ENCODE measurements around the gene FAM117B.

FAM117B gene

DNA sequence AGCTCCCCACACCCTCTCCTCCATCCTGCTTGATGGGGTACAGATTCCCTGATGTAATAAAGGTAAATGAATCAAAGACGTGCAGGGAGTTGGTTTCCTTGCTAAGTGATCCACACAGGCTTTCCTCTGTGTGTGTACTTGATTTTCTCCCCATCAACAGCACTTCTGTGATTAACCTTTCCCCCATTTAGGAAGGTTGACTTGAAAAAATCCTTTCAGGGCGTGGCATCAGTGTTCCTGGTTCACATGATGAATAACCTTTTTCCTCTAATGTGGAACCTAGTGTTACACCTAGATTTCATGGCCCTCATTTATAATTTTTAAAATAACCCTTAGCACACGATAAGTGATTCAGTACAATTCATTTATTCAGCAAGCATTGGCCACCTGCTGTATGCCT is 121.8 kb downstream of the FAM117B start:
- TF ChIP-seq, protein P1, sequence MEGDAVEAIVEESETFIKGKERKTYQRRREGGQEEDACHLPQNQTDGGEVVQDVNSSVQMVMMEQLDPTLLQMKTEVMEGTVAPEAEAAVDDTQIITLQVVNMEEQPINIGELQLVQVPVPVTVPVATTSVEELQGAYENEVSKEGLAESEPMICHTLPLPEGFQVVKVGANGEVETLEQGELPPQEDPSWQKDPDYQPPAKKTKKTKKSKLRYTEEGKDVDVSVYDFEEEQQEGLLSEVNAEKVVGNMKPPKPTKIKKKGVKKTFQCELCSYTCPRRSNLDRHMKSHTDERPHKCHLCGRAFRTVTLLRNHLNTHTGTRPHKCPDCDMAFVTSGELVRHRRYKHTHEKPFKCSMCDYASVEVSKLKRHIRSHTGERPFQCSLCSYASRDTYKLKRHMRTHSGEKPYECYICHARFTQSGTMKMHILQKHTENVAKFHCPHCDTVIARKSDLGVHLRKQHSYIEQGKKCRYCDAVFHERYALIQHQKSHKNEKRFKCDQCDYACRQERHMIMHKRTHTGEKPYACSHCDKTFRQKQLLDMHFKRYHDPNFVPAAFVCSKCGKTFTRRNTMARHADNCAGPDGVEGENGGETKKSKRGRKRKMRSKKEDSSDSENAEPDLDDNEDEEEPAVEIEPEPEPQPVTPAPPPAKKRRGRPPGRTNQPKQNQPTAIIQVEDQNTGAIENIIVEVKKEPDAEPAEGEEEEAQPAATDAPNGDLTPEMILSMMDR (IDR thresholded peaks at IDR 0.05) = no peak

DNA sequence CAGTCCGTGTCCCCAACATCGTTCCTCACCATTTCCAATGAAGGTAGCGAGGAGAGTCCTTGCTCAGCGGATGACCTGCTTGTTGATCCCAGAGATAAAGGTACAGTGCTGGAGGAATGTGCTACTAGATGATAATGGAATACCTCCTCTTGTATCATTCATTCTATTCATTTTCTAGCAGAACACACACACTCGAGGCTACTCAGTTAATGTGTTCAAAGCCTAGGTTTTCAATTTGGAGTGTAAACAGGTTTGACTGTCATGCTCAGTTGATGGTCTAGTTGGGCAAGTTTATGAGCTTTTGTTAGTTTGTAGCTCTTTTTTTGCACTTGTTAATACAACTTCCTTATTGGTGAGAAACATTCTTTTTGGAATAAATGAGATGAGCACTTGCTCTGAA is 122.6 kb downstream of the FAM117B start:
- TF ChIP-seq, protein P1 (IDR thresholded peaks at IDR 0.05) = no peak

DNA sequence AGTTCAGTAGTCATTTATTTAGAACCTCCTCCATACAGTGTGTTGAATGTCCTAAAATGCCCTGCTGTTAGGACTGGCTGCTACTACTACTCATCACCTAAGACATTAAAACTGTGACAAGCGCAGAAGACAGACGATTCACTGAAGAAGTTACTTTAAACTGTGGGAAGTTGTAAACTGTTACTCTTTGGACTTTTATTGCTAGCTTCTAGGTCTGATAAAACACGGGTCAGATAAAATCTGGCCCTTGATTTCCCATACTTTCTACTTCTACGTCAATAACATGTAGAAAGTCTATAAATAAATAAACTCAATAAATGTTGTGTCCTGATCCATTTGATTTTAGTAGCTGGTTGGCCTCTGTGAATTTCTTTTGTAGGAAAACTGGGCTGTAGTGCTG is 123.4 kb downstream of the FAM117B start:
- TF ChIP-seq, protein P1 (IDR thresholded peaks at IDR 0.05) = no peak

DNA sequence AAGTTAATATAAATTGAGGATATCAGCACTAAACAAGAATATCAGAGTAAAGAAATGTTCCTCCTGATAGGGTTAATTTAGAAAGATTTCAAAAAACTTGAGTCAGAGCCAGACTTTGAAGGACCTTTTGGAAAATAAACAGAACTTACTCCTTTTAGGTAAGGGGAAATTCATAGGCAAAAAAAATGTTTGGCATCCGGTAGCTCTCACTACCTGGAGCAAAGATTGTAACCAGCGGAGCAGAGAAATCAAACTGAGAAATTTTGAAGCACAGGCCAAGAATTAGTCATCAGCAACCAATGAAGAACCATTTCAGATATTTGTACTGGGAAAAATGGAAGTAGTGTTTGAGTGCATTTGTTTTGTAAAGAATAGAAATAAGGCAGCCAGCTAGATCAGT is 123.8 kb downstream of the FAM117B start:
- TF ChIP-seq, protein P1 (IDR thresholded peaks at IDR 0.05) = no peak

DNA sequence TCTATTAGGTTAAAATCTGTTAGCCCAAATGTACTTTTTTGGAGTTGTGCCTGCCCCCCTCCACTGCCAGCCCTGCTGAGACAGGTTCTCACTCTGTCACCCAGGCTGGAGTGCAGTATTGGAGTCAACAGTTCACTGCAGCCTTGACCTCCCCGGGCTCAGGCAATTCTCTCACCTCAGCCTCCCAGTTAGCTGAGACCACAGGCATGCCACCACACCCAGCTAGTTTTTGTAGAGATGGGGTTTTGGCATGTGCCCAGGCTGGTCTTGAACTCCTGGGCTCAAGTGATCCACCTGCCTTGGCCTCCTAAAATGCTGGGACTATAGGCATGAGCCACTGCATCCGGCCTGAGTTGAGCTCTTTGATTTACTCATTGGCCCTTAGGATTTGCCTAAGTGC is 126.1 kb downstream of the FAM117B start:
- TF ChIP-seq, protein P1 (IDR thresholded peaks at IDR 0.05) = no peak

DNA sequence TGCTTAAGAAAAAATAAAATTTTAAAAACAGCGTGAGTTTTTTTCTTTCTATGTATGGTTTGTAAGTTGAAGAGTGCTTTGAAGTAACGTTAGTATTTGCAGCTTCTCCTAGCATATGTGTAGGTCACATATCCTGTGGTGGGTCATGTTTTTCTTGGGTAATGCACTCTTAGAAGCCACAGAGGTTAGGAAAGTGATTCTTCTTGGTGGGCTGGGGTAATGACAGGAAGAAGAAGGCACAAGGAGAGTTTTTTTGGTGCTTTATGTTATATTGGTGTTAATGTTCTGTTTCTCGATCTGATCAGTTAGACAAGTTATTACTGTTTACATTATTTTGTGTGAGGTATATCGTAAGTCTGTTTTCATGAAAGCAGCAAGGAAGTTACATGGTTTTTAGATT is 127.8 kb downstream of the FAM117B start:
- TF ChIP-seq, protein P1 (IDR thresholded peaks at IDR 0.05) = no peak

DNA sequence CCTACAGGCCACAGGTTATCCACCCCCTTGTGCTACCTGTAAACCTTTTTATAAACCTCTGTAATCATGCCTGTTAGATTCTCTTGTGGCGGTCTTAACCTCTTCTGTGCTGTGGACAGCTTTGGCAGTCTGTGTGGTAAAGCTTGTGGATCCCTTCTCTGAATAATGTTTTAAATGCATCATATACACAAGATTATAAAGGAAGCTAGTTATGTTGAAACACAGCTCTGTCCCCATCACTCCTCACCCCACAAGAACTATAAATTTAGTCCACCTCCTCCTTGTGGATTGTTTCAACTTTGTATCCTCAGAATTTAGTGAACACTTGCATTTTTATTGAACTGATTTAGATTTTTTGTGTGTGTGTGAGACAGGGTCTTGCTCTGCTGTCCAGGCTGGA is 129.1 kb downstream of the FAM117B start:
- TF ChIP-seq, protein P1 (IDR thresholded peaks at IDR 0.05) = no peak

DNA sequence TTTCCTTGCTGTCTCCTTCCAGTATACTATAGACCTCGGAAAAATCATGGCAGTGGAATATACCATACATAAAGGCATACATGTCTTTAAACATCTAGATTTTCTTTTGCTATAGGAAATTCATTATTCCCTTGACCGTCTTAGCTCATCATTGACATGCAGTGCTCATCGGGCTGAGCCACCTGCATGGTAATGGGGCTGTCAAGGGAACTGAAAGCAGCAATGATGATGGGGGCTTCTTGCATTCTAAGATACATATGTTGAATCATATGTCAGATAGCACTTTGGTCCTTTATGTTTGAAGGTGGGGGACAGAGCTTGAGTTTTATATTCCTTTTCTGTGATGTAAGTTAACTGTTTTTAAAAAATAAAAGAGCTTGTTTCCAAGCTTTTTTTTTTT is 130.2 kb downstream of the FAM117B start:
- TF ChIP-seq, protein P1 (IDR thresholded peaks at IDR 0.05) = no peak
